Ovary (tissue), 10 donors: ENCODE measurements around the gene U2AF1. TPM values are rescaled to one million over a fixed set of nuclear protein-coding genes. Genes with fewer than 3 reads are reported as not detected.
A peak's percentile ranks its signal among the peaks of the same experiment; 100 is the strongest.
"Not testable (repeated sequence)": the region's sequence is repeated elsewhere in the genome, so short reads cannot be mapped to it uniquely, and the experiment has no call there.

Experiments used
- DNase-seq, 5 donors: peaks; one replicate each; pipeline ENCODE4 v3.0.0-alpha.2; 2019 to 2020
- H3K27ac ChIP-seq, 2 donors: fragments of 200-600 bp; one replicate each; pipeline versions ENCODE4 v1.5.1 to v1.8.0; 2019 to 2022
- H3K27me3 ChIP-seq: fragments of 200-600 bp; one replicate; pipeline ENCODE4 v1.8.0; 2022
- H3K36me3 ChIP-seq: fragments of 200-600 bp; sonication (generic); one replicate; pipeline ENCODE4 v1.5.1; 2019
- H3K4me1 ChIP-seq: one replicate; pipeline ENCODE4 v1.8.1; 2013; ENCODE audit warnings: mild to moderate bottlenecking, moderate library complexity; ENCODE audit not compliant: insufficient read depth
- H3K4me3 ChIP-seq: fragments of 200-600 bp; sonication (generic); one replicate; pipeline ENCODE4 v1.5.1; 2017
- H3K9me3 ChIP-seq, 2 donors: fragments of 200-600 bp in 1 of 2; sonication (generic) in 1 of 2; one replicate each; pipeline versions ENCODE4 v1.5.1 to v1.8.1; 2013 to 2019; ENCODE audit warnings: mild to moderate bottlenecking in 1 of 2, moderate library complexity in 1 of 2
- WGBS, 3 donors: extraction: QIAGEN DNeasy Blood & Tissue Kit in 1 of 3; methylation state at CpG; one replicate each; pipeline versions ENCODE4 v1.1.5 to v1.1.7; 2013 to 2017; 5-methylcytosine and 5-hydroxymethylcytosine counted together
- intact Hi-C, 4 donors: fragments of 100-400 bp; cut with DNase I; formaldehyde crosslinking; loops; one replicate each; pipeline versions ENCODE4 v1.11.0 to v1.15.1; 2022 to 2023
- long read RNA-seq, 3 donors: library from polyadenylated mRNA in 2 of 3; unstranded in 2 of 3; transcript quantifications; one replicate each; pipeline ENCODE4 v2.0.0 and lab custom pipeline, GENCODE V29; 2021 to 2026
- polyA plus RNA-seq, 2 donors: library from polyadenylated mRNA; stranded (reverse); fragments of 200-250 nt in 1 of 2; fragments of 350-450 nt in 1 of 2; fragmentation: Illumina TruSeq in 1 of 2; extraction: RNeasy Lipid Tissue Mini Kit (QIAGEN cat#74804) in 1 of 2; gene quantifications; one replicate each; pipeline ENCODE4 v1.2.3, GENCODE V29; 2013 to 2014
- total RNA-seq, 7 donors: library from RNA; depleted of rRNA in 2 of 7; stranded (reverse); fragments of >200 nt in 2 of 7; fragmentation: NEBNext Ultra II Directional in 3 of 7; extraction: Animal tissue kit (Norgen Biotek cat#: 25700) in 3 of 7; gene quantifications; one replicate each; pipeline versions ENCODE4 v1.1.0 to v1.2.4, GENCODE V29; 2016 to 2023
- donor health status: DM: no; HTN: no; CAD: no; lungs with moderate emphysema.
- donor health status: DM: no; HTN: no; CAD: no.
- donor health status: Bipolar disorder and iron deficiency.
- donor health status: DM: yes; HTN: yes; CAD: no.
- donor health status: DM: no; HTN: no; CAD: no.
- donor health status: DM: yes; HTN: yes; CAD: no.

Gene U2AF1, protein sequence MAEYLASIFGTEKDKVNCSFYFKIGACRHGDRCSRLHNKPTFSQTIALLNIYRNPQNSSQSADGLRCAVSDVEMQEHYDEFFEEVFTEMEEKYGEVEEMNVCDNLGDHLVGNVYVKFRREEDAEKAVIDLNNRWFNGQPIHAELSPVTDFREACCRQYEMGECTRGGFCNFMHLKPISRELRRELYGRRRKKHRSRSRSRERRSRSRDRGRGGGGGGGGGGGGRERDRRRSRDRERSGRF
- total RNA-seq = 10 to 100 TPM in 6 of 7 donors, 1 to 10 TPM in 1; 3.7 to 57.4 (median 21.0) TPM
- 10 to 100 TPM; 23.2 to 90.5 TPM for polyA plus RNA-seq
- long read RNA-seq, donor 1, transcript U2AF1-201 (8 exons, 962 nt) = major isoform, 28 of 51 reads
- long read RNA-seq, donor 1, transcript U2AF1-202 (8 exons, 940 nt) = minor isoform, 13 of 51 reads
- long read RNA-seq, donor 1, partial matches to known transcripts = 3 of 51 reads
- long read RNA-seq, donor 1, other reads (novel, unspliced or antisense) = 2 of 51 reads
- long read RNA-seq, donor 2, transcript U2AF1-202 (8 exons, 940 nt) = minor isoform, 34 of 77 reads
- long read RNA-seq, donor 2, transcript U2AF1-201 (8 exons, 962 nt) = major isoform, 39 of 77 reads
- long read RNA-seq, donor 2, partial matches to known transcripts = 0 of 77 reads
- long read RNA-seq, donor 2, other reads (novel, unspliced or antisense) = 0 of 77 reads
- long read RNA-seq, donor 3, full-length matches to known transcripts = 46 of 53 reads
- long read RNA-seq, donor 3, partial matches to known transcripts = 0 of 53 reads
- long read RNA-seq, donor 3, other reads (novel, unspliced or antisense) = 7 of 53 reads

DNA sequence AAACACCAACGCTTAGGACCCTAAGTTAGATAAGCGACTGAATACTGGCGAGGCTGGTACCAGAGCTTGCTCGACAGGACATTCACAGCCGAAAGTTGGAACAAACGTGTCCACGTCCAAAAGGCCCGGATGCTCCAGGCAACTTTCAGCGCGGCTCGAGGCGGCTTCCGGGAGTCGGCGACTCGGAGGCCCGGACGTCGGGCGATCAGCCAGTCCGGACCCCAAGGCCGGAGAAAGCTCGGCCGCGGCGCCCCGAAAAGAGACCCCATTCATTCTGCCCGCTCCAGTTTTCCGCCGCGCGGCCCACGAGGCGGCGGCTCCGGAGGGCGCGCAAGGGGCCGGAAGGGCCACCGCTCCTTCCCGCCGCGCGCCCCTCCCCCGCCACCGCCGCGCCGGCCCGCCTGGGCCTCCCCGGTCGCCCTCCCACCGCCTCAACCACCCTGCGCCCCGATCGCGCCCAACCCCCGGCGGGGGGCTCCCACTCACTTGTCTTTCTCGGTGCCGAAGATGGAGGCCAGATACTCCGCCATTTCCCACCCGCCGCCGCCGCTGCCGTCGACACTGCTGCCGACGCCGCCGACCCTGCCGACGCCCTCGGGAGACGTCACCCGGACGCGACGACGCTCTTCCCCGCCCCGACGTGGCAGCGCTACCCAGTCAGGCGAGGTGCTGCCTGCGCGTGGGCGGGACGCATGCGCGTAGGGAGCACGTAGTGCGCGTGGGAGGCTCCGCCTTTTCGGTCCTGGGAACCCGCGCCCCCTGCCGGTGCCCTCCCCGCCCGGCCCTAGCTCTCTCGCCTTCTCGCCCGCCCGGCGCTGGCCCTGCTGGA is at the start of gene U2AF1:
Gene U2AF1, minus strand, starts transcription at position 606 of the 829 bp plus-strand sequence. Its CDS starts 76 bp downstream, at position 530.
- H3K4me1 ChIP-seq, intact Hi-C loops, H3K36me3 ChIP-seq, H3K27me3 ChIP-seq, H3K9me3 ChIP-seq: not testable (repeated sequence)
- no CpG with 5 or more reads among the region's 107 CpGs for WGBS, 3 donors
- DNase-seq = peak in 2 of 5 donors; percentile 58 to 79
- Histone ChIP-seq H3K27ac (peak within 1 kb of the TSS; percentile 61 to 70), H3K4me3 (peak within 1 kb of the TSS; percentile 55)

DNA sequence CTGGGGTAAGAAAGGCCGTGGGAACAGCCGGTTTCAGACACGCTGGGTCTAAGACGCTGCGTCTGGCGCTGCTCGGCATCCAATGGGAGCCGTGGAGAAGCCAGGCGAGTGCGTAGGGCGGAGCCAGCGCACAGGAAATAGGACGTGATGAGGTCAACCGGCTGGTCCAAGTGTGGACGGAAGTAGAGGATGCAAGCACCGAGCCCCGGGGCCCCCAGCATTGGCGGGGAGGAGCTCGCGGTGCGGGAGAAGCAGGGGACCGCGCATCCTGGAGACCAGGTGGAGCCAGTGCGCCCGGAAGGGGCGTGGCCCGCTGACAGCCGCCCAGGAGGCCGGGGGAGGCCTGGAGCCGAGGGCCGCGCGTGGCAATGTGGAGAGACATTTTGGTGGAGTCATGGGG is 46.2 kb upstream of the U2AF1 start:
- H3K27me3 ChIP-seq, H3K4me1 ChIP-seq, H3K9me3 ChIP-seq, H3K27ac ChIP-seq, H3K36me3 ChIP-seq, H3K4me3 ChIP-seq, DNase-seq, intact Hi-C loops: not testable (repeated sequence)
- WGBS, 3 donors = no CpG with 5 or more reads among the region's 33 CpGs

DNA sequence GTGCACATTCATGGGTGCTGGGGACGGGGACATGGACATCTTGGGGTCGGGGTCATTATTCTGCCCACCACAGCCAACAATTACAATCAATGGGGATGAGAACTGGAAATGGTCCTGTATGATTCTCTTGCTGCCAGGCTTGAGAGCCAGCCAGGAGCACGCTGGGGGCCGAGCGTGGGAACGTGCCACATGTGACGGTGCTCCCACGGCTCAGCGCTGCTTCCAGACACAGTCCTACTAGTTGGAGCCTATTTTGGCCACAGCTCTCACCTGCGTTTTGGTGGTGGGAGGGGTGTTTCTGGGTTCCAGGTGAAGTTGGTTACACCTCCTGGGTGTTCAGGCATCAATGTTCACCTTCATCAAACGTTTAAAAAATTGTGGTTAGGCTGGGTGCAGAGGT is 42.0 kb upstream of the U2AF1 start:
- intact Hi-C loops, H3K9me3 ChIP-seq, H3K36me3 ChIP-seq, H3K4me3 ChIP-seq, H3K27ac ChIP-seq, H3K27me3 ChIP-seq, H3K4me1 ChIP-seq, DNase-seq: not testable (repeated sequence)
- no CpG with 5 or more reads among the region's 11 CpGs for WGBS, 3 donors

GRCh38 chr21:43147999-43148398 is 40.6 kb upstream of the U2AF1 start:
- H3K4me3 ChIP-seq, intact Hi-C loops: not testable (repeated sequence)
- WGBS, 3 donors = no CpG with 5 or more reads among the region's 7 CpGs

DNA sequence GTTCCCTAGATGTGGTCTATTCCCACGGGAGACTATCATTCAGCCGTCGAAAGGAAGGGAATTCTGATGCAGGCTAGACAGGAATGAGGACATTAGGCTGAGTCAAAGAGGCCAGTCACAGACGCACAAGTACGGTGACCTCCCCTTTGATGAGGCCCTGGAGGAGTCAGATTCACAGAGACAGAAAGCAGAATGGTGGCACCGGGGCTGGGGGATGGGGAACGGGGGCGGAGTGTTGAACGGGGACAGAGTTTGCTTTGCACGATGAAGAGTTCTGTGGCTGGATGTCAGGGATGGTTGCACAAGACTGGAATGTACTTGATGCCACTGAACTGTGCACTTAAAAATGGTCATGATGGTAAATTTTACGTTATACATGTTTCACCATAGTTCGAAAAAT is 39.3 kb upstream of the U2AF1 start:
- H3K9me3 ChIP-seq, H3K27me3 ChIP-seq, H3K4me3 ChIP-seq, DNase-seq, H3K4me1 ChIP-seq, H3K36me3 ChIP-seq, intact Hi-C loops, H3K27ac ChIP-seq: not testable (repeated sequence)
- no CpG with 5 or more reads among the region's 12 CpGs for WGBS, 3 donors

More at GRCh38 chr21:43147999-43148398, 40.6 kb upstream of the U2AF1 start:
- H3K9me3 ChIP-seq, H3K4me1 ChIP-seq, H3K36me3 ChIP-seq, H3K27me3 ChIP-seq, DNase-seq, H3K27ac ChIP-seq: not testable (repeated sequence)

DNA sequence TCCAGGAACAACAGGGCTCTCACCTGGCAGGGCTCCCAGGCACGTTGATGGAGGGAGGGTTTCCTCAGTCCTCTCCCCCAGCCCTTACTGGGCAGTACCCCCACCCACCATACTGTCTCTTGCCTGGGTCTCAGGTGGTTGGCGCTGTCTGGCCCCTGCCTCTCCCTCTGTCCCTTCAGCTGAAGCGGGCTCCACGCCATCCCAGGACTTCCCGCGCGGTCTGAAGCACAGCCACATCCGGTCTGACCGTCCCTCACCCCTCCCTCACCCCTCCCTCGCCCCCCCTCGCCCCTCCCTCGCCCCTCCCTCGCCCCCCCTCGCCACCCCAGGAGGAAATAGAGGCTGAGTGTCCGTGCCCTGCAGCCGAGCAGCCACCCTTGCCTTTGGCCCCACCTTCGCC is 34.0 kb upstream of the U2AF1 start:
- DNase-seq, H3K36me3 ChIP-seq, H3K9me3 ChIP-seq, H3K4me3 ChIP-seq, H3K27ac ChIP-seq, intact Hi-C loops, H3K27me3 ChIP-seq, H3K4me1 ChIP-seq: not testable (repeated sequence)
- 20 to 64% methylated on average over 1 to 7 of the region's 17 CpGs; no CpG with 5 or more reads in 1 of the 3 donors for WGBS, 3 donors

- WGBS, 3 donors = 0% methylated on average over 2 of the region's 8 CpGs; no CpG with 5 or more reads in 2 of the 3 donors
- H3K27ac ChIP-seq, DNase-seq, H3K27me3 ChIP-seq, H3K4me1 ChIP-seq, intact Hi-C loops, H3K9me3 ChIP-seq, H3K4me3 ChIP-seq, H3K36me3 ChIP-seq: not testable (repeated sequence)
Measured at GRCh38 chr21:43138944-43139343, 31.6 kb upstream of the U2AF1 start.

GRCh38 chr21:43134520-43134919 is 27.1 kb upstream of the U2AF1 start:
- intact Hi-C loops, H3K36me3 ChIP-seq, H3K27ac ChIP-seq, H3K4me1 ChIP-seq, H3K27me3 ChIP-seq, H3K9me3 ChIP-seq, DNase-seq, H3K4me3 ChIP-seq: not testable (repeated sequence)
- no CpG with 5 or more reads among the region's 10 CpGs for WGBS, 3 donors

DNA sequence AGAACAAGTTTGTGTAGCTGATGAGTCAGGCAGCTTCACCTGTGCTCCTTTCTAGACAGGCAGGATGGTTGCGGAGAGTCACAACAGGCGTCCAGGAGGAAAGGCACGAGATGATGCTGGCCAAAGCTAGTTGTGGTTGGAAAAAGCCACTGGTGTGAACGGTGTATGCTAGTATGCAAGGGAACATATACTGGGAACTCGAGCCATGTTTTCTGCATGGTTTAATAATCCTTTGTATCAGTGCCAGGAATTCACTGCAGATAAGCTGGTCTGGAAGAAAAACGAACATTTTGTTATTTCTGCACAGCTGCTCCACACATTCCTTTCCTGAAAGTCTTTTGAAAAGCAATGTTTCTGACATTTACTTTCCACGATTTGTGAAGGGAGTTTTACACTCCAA is 22.7 kb upstream of the U2AF1 start:
- intact Hi-C loops, H3K27ac ChIP-seq, H3K9me3 ChIP-seq, H3K4me1 ChIP-seq, DNase-seq, H3K27me3 ChIP-seq, H3K36me3 ChIP-seq, H3K4me3 ChIP-seq: not testable (repeated sequence)
- WGBS, 3 donors = no CpG with 5 or more reads among the region's 7 CpGs

GRCh38 chr21:43115956-43116355 is 8.6 kb upstream of the U2AF1 start:
- H3K4me3 ChIP-seq, H3K27me3 ChIP-seq, H3K27ac ChIP-seq, intact Hi-C loops, DNase-seq, H3K4me1 ChIP-seq, H3K36me3 ChIP-seq, H3K9me3 ChIP-seq: not testable (repeated sequence)
- no CpG with 5 or more reads among the region's 4 CpGs for WGBS, 3 donors

- intact Hi-C loops, H3K4me1 ChIP-seq, H3K27ac ChIP-seq: not testable (repeated sequence)
Measured at GRCh38 chr21:43114483-43114882, 7.1 kb upstream of the U2AF1 start.

More at GRCh38 chr21:43114483-43114882, 7.1 kb upstream of the U2AF1 start:
- not testable (repeated sequence) for DNase-seq, H3K4me3 ChIP-seq, H3K9me3 ChIP-seq, H3K27me3 ChIP-seq, H3K36me3 ChIP-seq
- 76 to 100% methylated on average over 2 to 4 of the region's 6 CpGs; no CpG with 5 or more reads in 1 of the 3 donors for WGBS, 3 donors
